AG04449 (cell line): ENCODE data around the gene ZNF652.

Experiments
- CTCF ChIA-PET: fragments of 350-600 bp; formaldehyde crosslinking; extraction: SDS; loops from one replicate; lab custom pipeline; 2021; ENCODE audit warnings: antibody characterized with exemption; lab: Yijun Ruan, JAX
- POLR2A ChIA-PET: fragments of 400-600, 350-600 bp; formaldehyde crosslinking; extraction: SDS; loops from one replicate; lab custom pipeline; 2020; ENCODE audit warnings: antibody characterized with exemption, inconsistent platforms; lab: Yijun Ruan, JAX
- DNase-seq: peaks from one replicate; pipeline ENCODE4 v3.0.0-alpha.2; 2010; ENCODE audit warnings: low read depth, low spot score
- H3K4me3 ChIP-seq: 2 replicates; pipeline ENCODE4 v1.5.1; 2011; ENCODE audit warnings: low read depth, mild to moderate bottlenecking, control low read depth, low read length
- TF ChIP-seq, protein P1 (sequence below): IDR thresholded peaks from one replicate; pipeline ENCODE4 v1.5.1; 2011; ENCODE audit warnings: mild to moderate bottlenecking, moderate library complexity, low read length, control low read depth, inconsistent platforms; ENCODE audit not compliant: insufficient read depth; ENCODE audit errors: missing control alignments

Gene ZNF652

DNA sequence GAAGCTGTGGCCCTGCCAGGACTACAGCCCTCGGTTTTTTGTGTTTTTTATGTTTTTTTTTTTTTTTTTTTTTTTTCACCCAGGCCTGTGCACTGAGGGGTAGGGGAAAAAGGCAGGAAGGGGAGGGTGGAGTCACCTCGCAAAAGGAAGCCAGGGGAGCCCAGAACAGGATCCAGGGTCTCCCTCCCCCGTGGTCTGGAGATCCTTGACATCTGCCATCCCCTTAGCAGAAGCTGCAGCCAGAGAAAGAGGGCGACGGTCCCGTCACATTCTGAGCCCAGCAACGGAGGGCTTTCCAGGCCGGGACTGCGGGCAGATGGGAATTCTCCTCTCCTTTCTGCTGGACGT, 102.4 kb downstream of the ZNF652 start:
- POLR2A ChIA-PET, result interaction anchor here (0.6 kb wide), 2 partner anchors 59 to 126 kb away, joined by 3 to 5 read pairs; no protein-coding TSS in a partner anchor
- CTCF ChIA-PET, result interaction anchor here (1.3 to 2.6 kb wide), 6 partner anchors 11 to 80 kb away, joined by 3 to 13 read pairs (median 4); no protein-coding TSS in a partner anchor
- peak overlapping the region; percentile 52 for H3K4me3 ChIP-seq
- TF ChIP-seq, protein P1, sequence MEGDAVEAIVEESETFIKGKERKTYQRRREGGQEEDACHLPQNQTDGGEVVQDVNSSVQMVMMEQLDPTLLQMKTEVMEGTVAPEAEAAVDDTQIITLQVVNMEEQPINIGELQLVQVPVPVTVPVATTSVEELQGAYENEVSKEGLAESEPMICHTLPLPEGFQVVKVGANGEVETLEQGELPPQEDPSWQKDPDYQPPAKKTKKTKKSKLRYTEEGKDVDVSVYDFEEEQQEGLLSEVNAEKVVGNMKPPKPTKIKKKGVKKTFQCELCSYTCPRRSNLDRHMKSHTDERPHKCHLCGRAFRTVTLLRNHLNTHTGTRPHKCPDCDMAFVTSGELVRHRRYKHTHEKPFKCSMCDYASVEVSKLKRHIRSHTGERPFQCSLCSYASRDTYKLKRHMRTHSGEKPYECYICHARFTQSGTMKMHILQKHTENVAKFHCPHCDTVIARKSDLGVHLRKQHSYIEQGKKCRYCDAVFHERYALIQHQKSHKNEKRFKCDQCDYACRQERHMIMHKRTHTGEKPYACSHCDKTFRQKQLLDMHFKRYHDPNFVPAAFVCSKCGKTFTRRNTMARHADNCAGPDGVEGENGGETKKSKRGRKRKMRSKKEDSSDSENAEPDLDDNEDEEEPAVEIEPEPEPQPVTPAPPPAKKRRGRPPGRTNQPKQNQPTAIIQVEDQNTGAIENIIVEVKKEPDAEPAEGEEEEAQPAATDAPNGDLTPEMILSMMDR, result no peak
- DNase-seq, result no peak

DNA sequence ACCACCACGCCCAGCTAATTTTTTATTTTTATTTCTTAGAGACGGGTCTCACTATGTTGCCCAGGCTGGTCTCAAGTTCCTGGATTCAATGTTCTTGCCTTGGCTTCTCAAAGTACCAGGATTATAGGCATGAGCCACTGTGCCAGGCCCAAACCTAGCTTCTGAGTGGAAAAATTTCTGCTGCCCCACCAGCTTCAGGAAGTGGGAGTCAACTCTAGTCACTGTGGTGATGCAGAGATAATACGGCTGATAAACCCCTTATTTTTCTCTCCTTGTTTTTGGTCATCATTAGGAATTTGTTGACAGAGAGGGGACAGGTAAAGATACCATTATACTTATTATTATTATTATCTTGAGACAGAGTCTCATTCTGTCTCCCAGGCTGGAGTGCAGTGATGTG, 103.7 kb downstream of the ZNF652 start:
- no peak for DNase-seq
- no peak overlapping the region for H3K4me3 ChIP-seq
- TF ChIP-seq, protein P1, result no peak
- ChIA-PET CTCF (interaction anchor here (1.9 kb wide), 1 partner anchor 10 kb away, joined by 4 read pairs; no protein-coding TSS in a partner anchor), POLR2A (interaction anchor here (0.6 kb wide), 1 partner anchor 23 kb away, joined by 3 read pairs; no protein-coding TSS in a partner anchor)

DNA sequence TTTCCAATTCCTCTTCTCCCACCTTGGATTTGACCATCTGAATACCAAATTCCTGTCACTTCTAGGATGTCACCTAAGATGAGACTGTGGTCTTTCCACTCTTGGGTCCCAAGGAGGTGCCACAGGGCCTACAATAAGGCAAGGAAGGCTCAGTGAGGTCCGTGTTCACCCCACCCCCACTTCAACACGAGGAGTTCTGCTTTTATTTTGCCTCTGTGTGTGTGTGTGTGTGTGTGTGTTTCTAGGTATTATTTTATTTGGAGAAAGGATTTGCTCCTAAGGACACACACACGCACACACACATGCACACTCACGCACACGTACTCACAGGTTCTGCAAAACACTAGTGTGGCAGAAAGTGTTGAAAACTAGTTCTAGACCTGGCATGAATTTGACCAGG, 106.9 kb downstream of the ZNF652 start:
- TF ChIP-seq, protein P1, result no peak
- DNase-seq, result no peak
- H3K4me3 ChIP-seq, result no peak overlapping the region
- ChIA-PET CTCF (interaction anchor here (2.2 kb wide), 1 partner anchor 27 kb away, joined by 5 read pairs; no protein-coding TSS in a partner anchor), POLR2A (no interaction called here)

DNA sequence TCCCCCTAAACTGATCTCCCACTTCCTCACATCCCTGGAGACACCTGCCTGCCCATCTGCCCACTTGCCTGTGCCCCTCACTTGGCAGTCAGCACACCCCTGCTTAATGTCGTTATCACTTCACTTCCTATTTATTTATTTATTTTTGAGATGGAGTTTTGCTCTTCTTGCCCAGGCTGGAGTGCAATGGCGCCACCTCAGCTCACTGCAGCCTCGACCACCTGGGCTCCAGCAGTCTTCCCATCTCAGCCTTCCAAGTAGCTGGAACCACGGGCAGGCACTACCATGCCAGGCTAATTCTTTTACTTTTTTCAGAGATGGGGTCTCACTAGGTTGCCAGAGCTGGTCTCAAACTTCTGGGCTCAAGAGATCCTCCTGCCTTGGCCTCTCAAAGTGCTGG, 108.0 kb downstream of the ZNF652 start:
- ChIA-PET POLR2A (interaction anchor here (0.8 kb wide), 1 partner anchor 13 kb away, joined by 5 read pairs; no protein-coding TSS in a partner anchor), CTCF (interaction anchor here (2.2 kb wide), 1 partner anchor 26 kb away, joined by 5 read pairs; no protein-coding TSS in a partner anchor)
- no peak overlapping the region for H3K4me3 ChIP-seq
- TF ChIP-seq, protein P1, result no peak
- no peak for DNase-seq

DNA sequence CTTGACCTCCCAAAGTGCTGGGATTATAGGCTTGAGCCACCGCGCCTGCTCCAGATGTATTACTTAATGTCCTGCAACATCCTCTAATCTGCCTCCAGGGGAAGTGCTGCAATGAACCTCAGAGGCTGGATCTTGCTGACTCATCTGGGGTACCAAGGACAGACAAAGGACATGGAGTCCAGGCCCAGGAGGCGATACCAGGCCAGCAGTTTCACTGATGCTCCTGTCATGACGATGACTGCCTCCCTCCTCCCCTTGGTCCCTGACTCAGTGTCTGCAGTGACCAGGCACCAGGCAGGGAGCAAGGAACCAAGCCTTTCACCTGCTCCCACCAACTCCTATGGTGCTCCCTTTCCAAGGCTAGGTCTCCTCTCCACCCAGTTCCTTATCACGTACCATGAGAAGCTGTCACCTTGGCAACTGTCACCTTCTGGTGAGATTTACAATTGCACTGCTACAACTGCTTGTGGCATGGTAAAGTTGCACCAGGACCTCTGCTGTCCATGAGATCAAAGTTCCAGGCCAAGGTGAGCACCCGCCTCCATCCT, 109.8 kb downstream of the ZNF652 start:
- CTCF ChIA-PET, result no interaction called here
- H3K4me3 ChIP-seq, result no peak overlapping the region
- POLR2A ChIA-PET, result no interaction called here
- DNase-seq, result no peak
- TF ChIP-seq, protein P1, result no peak

DNA sequence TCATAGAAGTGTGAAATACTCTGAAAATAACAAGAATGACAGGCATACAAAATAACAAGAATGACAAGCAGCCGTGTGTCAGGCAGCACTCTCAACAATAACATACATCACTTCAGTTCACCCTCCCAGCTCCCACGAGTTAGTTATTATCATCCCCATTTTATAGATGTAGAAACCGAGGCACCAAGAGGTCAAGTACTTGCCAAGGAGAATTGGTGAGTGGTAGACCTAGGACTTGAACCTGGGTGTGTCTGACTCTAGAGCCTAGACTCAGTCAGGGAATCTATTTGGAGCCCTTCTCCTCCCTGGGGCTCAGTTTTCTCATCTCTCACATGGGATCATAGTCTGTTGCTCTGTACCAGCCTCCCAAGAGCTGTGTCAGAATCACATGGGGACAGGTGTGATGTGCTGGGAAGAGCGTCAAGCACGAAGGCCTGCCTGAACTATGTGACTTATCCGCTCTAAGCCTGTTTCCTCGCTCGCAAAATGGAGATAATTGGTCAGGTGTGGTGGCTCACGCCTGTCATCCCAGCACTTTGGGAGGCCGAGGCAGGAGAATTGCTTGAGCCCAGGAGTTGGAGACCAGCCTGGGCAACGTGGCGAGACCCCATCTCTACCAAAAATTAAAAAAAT, 112.0 kb downstream of the ZNF652 start:
- no peak overlapping the region for H3K4me3 ChIP-seq
- ChIA-PET POLR2A (no interaction called here), CTCF (interaction anchor here (1.6 kb wide), 1 partner anchor 23 kb away, joined by 4 read pairs; no protein-coding TSS in a partner anchor)
- TF ChIP-seq, protein P1, result no peak
- no peak for DNase-seq
